Stimulated activated CD4-positive, alpha-beta T cell treated with anti-CD3 and anti-CD28 coated beads, Interleukin-12 subunit alpha, Interleukin-12 subunit beta, amount 100 ng/mL, for 48 hours (primary cell): ENCODE data around the gene PROB1.
"Not testable (repeated sequence)": the region's sequence is repeated elsewhere in the genome, so short reads cannot be mapped to it uniquely, and the experiment has no call there.

Experiments used
- DNase-seq, 3 donors: peaks; one replicate each; pipeline ENCODE4 v3.0.0-alpha.2; 2020; ENCODE audit warnings: low read depth in 2 of 3, low spot score in 1 of 3

The PROB1 gene, protein sequence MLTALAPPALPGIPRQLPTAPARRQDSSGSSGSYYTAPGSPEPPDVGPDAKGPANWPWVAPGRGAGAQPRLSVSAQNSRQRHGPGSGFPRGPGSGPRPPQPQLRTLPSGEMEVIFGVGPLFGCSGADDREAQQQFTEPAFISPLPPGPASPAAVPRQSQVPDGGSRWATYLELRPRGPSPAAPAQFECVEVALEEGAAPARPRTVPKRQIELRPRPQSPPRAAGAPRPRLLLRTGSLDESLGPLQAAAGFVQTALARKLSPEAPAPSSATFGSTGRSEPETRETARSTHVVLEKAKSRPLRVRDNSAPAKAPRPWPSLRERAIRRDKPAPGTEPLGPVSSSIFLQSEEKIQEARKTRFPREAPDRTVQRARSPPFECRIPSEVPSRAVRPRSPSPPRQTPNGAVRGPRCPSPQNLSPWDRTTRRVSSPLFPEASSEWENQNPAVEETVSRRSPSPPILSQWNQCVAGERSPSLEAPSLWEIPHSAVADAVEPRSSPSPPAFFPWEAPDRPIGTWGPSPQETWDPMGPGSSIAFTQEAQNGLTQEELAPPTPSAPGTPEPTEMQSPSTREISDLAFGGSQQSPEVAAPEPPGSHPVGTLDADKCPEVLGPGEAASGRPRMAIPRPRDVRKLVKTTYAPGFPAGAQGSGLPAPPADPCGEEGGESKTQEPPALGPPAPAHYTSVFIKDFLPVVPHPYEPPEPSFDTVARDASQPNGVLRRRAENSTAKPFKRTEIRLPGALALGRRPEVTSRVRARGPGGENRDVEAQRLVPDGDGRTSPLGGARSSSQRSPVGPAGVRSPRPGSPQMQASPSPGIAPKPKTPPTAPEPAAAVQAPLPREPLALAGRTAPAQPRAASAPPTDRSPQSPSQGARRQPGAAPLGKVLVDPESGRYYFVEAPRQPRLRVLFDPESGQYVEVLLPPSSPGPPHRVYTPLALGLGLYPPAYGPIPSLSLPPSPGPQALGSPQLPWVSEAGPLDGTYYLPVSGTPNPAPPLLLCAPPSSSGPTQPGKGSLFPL

GRCh38 chr5:139394654-139395566 lies at the start of gene PROB1:
Gene PROB1 (minus strand): TSS chr5:139395104. CDS start chr5:139395081, 23 bp downstream.
- no peak for DNase-seq

DNA sequence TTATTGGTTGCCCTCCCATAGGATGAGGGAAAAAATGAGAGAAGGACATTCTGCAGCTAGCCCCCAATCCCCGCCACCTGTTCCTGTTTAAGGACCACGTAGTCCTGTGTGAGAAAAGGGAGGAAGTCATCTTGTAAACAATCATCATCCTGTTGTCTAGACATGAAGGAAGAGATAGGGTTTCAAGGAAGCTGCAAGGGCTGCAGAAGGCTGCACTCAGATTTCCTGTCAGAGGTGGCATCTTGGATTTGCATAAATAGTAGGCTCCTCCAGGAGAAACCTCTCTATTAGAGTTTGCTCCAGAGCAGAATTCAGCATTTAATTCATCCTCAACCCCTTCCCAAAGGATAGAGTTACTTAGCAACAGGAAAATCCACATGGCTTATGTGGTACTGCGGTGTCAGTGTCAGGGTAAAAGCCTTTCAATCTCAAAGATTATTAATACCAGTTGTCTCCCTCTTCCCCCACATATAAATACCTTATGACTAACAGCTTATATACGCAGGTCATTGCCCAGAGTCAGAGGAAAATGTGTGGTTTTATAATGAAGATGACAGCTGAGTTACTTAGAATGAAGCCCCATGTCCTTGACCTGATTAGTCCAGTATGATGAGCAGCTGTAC lies 49.0 kb upstream of the PROB1 start:
- no peak for DNase-seq

DNA sequence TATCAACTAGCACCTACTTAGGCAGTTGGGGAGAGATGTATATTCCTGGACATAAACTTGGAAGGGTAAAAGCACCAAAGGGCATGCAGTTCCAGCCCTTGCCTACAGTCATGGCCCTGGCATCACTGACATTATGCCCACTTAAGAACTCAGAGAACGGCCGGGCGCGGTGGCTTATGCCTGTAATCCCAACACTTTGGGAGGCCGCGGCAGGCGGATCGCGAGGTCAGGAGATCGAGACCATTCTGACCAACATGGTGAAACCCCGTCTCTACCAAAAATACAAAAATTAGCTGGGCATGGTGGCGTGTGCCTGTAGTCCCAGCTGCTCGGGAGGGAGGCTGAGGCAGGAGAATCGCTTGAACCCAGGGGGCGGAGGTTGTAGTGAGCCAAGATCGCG lies 45.5 kb upstream of the PROB1 start:
- not testable (repeated sequence) for DNase-seq

DNA sequence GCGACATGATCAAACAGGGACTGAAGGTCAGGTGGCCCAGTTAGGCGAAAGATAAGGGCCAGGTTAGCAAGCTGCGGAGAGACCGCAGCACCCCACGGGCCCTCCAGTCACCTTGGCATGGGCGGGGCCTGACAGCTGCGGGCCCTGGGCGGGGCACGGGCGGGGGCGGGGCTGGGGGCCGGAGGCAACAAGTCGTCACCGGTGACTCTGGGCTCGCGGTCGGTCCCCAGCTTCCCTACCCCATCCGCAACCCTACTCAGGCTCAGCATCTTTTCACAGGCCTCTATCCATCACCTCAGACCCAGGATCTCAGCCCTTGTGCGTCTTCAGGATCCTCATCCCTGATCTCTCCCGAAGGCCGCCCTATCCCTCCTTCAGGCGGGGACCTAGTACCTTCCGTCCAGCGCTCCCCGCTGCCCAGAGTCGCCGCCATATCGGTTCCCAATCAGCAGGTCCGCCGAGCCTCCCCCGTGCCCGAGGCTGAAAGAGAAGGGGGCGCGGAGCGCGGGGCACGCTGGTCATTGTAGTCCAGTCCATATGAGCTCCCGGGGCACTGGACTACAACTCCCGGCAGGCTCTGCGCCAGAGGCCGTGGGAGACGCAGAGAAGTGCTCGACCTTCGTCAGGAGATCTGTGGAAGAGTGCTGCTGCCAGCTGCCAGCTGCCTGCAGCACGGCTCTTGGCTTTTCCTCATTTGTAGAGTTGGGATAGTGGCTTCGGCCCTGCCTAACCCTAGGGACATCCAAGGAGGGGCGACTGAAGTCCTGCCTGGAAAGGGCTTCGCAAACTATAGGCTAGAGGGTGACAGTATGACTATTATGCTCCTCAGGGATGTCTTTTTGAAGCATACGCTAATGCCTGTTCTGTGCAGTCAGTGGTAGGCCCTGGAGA lies 44.4 kb upstream of the PROB1 start, which contains the start of gene DNAJC18:
TSS of gene DNAJC18 (minus strand) at position 513 of the 891 bp plus-strand sequence. CDS start at position 433, 80 bp downstream.
- peak; percentile 85 to 90 (median 90) for DNase-seq

- DNase-seq = no peak
Observed at GRCh38 chr5:139438707-139439012, 43.8 kb upstream of the PROB1 start.

GRCh38 chr5:139435676-139436075 lies 40.8 kb upstream of the PROB1 start:
- DNase-seq = no peak

GRCh38 chr5:139431706-139432105 lies 36.8 kb upstream of the PROB1 start:
- DNase-seq = no peak

GRCh38 chr5:139430015-139430414 lies 35.1 kb upstream of the PROB1 start:
- DNase-seq = no peak

DNA sequence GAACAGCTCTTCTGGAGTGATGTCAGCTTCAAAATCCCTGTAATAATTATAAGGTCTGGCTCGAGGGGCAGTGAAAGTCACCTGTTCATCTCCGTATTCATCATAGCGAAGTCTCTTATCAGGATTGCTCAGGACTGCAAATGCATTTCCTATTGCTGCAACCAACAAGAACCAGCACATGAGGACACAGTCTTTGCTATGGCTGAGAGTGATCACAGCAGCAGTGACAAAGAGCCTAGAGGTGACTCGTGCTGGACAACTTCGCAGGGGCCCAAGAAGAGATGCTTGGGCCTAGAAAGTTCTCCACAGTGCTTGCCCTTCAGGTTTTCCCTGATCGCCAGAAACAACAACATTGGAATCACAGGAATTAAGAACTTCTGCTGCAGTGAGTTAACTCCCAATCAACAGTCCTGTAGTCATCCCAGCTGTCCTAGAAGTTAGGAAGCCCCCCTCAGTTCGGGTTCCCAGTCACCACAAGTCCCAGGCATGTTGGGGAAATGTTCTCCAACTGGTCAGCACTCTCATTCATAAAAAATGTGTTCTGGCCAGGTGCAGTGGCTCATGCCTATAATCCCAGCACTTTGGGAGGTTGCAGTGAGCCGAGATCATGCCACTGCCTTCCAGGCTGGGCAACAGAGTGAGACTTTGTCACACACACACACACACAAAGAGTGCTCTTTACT lies 31.4 kb upstream of the PROB1 start:
- no peak for DNase-seq

- no peak for DNase-seq
Observed at GRCh38 chr5:139425497-139425896, 30.6 kb upstream of the PROB1 start.

DNA sequence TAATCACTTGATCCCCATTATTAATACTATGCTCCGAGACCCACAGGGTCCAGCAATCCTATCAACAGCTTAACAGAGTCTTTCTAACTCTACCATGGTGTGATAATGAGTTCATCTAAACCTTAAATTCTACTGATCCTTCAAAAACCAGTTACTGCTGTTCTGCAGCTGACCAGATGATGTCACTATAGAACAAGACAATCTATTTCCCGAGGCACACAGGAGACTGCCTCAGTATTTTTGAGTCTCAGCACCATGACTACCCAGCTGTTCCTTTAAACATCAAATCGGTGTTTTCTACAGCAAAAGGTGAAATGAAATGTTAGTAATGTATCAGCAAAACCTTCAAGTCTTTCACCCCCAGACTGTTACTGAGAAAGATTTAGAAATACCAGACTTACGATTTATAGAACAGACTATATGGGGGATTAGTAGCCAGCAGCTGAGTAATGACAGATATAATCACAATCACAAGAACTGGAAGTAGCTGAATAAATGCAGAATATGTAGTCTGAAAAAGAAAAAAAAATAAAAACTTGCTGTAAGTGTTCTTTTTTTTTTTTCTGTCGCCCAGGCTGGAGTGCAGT lies 27.5 kb upstream of the PROB1 start:
- peak in 1 of 3 donors; percentile 74 for DNase-seq

GRCh38 chr5:139419226-139420192 lies 24.6 kb upstream of the PROB1 start:
- DNase-seq = no peak

DNA sequence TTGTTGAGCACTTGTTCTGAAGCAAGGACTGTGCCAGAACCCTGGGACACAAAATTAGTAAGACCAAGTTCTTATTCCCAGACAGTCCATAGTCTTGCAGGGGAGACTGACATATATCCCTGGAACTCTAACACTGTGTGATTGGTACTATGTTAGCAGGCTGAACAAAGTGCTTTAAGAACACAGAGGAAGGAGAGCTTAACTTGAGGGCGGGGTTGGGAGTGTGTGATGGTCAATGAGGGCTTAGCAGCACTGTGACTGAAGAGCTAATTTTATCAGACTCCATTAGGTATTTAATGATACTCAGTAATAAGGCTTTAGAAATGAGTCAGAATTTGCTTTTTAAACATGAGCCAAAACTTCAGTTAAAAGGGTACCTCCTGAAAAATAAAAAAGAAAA lies 23.9 kb upstream of the PROB1 start:
- DNase-seq = no peak

DNA sequence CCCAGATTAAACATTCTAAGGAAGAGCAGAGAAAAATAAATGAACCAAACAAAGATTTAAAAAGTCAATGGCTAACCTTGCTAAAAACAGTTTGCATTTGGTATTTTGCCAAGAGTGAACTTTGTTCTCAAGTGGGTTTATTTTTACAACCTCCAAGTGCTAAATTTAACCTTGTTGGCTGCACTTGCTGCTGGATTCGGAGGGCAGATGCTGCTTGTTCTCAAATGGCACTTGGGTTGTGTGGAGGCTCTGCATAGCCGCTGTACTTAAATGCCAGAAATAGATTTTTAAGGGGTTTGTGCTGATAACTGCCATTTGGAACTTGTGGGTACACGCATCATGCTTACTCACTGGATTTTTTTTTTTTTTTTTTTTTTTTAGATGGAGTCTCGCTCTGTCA lies 22.3 kb upstream of the PROB1 start:
- no peak for DNase-seq

DNA sequence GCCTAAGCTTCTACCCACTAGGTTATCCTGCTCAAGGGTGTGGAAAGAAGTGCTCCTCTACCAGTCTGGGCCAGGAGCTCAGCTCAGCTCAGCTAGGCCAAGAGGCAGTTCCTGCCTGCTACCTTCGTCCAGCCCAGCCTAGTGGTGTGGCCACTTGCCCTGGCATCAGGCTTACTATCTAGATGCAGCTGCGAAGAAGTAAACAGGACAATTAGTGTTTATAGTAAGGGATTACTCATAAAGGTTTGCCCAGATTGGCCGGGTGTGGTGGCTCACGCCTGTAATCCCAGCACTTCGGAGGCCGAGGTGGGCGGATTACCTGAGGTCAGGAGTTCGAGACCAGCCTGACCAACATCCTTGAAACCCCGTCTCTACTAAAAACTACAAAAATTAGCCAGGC lies 21.7 kb upstream of the PROB1 start:
- no peak for DNase-seq

- DNase-seq = no peak
Observed at GRCh38 chr5:139415869-139416268, 21.0 kb upstream of the PROB1 start.

GRCh38 chr5:139415221-139415861 lies 20.4 kb upstream of the PROB1 start:
- peak in 1 of 3 donors; percentile 49 for DNase-seq
